ENCODE results near the gene SEC24B. TPM values are rescaled to one million over a fixed set of nuclear protein-coding genes. Genes with fewer than 3 reads are reported as not detected.

The SEC24B gene
- total RNA-seq, 1 donor from 2014 or later, result 34.6 TPM

DNA sequence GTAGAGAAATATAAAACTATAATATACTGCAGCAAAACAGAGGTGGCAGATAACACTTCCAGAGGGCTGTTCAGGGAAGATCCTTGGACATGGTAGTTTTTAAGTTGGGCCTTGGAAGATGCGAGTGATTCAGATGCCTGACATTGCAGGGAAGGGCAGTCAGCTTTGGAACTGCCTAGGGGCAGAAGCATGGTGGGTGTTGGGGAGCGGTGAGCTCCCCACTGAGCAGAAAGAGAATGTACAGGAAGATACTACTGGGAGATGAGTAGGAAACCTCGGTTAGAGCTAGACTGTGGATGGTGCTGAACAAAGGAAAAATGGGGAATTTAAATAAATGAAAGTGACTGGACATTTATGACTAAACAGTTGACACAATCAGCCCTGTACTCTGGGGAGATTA is 24.9 kb upstream of the SEC24B start:
- H3K9me3 Mint-ChIP-seq (ENCODE audit: unreplicated experiment), result no peaks in the 10 kb centered on the region
- TF ChIP-seq, protein P1, sequence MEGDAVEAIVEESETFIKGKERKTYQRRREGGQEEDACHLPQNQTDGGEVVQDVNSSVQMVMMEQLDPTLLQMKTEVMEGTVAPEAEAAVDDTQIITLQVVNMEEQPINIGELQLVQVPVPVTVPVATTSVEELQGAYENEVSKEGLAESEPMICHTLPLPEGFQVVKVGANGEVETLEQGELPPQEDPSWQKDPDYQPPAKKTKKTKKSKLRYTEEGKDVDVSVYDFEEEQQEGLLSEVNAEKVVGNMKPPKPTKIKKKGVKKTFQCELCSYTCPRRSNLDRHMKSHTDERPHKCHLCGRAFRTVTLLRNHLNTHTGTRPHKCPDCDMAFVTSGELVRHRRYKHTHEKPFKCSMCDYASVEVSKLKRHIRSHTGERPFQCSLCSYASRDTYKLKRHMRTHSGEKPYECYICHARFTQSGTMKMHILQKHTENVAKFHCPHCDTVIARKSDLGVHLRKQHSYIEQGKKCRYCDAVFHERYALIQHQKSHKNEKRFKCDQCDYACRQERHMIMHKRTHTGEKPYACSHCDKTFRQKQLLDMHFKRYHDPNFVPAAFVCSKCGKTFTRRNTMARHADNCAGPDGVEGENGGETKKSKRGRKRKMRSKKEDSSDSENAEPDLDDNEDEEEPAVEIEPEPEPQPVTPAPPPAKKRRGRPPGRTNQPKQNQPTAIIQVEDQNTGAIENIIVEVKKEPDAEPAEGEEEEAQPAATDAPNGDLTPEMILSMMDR (IDR thresholded peaks at IDR 0.05), result no peak
- H3K36me3 Mint-ChIP-seq (ENCODE audit: unreplicated experiment), result peaks cover 2% of the 10 kb centered on the region
- H3K4me3 Mint-ChIP-seq (ENCODE audit: unreplicated experiment), result no peak overlapping the region
- peaks cover 3% of the 10 kb centered on the region for H3K27me3 Mint-ChIP-seq (ENCODE audit: unreplicated experiment)
- H3K27ac Mint-ChIP-seq (ENCODE audit: unreplicated experiment), result peak overlapping the region; percentile 52
- peaks cover 18% of the 10 kb centered on the region for H3K4me1 Mint-ChIP-seq (ENCODE audit: unreplicated experiment)
- DNase-seq (ENCODE audit: extremely low spot score, unreplicated experiment), result no peak

DNA sequence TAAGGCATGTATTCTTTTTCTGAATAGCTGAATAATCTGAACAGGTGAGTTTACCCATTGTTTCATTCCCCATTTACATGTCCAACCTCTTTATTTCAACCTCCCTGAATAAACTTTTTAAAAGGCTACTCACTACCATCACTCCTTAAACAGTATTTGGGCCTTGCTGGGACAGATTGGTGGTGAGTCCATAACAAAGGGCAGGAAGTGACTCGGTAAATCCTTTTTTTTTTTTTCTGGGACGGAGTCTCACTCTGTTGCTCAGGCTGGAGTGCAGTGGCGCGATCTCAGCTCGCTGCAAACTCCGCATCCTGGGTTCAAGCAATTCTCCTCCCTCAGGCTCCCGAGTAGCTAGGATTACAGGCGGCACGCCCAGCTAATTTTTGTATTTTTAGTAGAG is 23.4 kb upstream of the SEC24B start:
- H3K36me3 Mint-ChIP-seq (ENCODE audit: unreplicated experiment), result peaks cover 2% of the 10 kb centered on the region
- no peak for DNase-seq (ENCODE audit: extremely low spot score, unreplicated experiment)
- no peak overlapping the region for H3K4me3 Mint-ChIP-seq (ENCODE audit: unreplicated experiment)
- TF ChIP-seq, protein P1 (IDR thresholded peaks at IDR 0.05), result no peak
- peaks cover 3% of the 10 kb centered on the region for H3K27me3 Mint-ChIP-seq (ENCODE audit: unreplicated experiment)
- no peak overlapping the region for H3K27ac Mint-ChIP-seq (ENCODE audit: unreplicated experiment)
- H3K9me3 Mint-ChIP-seq (ENCODE audit: unreplicated experiment), result no peaks in the 10 kb centered on the region
- peaks cover 18% of the 10 kb centered on the region for H3K4me1 Mint-ChIP-seq (ENCODE audit: unreplicated experiment)

DNA sequence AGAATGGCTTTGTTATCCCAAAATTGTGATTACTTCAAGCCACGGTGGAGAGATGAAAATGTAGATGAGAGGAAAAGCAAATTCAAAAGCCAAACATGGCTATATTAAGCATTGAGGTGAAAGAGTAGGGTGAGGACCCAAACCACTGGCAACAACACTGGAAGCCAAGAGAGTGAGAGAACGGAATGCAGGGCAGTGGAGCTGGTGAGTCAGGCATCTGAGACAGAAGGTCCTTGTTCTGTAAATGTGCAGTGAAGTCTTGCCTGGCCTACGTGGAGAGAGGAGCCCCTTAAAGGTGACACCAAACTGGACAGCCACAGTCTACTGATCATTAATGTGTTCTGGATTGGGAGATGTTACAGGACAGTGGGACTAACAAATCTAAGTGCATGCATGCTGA is 22.8 kb upstream of the SEC24B start:
- DNase-seq (ENCODE audit: extremely low spot score, unreplicated experiment), result no peak
- peaks cover 2% of the 10 kb centered on the region for H3K36me3 Mint-ChIP-seq (ENCODE audit: unreplicated experiment)

DNA sequence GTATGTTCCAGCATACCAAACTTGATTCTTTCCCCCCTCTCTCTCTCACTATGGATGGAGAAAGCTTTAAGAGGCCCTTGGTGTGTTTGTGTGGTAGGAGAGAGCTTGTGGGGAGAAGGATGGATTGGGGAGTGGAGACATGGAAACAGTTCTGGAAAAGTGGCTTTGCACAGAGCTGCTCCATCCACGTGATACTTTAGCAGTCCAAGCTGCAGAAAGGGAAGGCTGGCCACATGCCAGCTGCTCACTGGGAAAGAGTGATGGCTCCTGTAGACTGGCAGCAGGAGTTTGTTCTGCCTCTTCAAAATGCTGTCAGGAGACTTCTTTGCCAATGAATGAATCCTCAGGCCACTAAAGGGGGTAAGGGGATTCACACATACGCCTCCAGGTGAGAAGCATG is 21.7 kb upstream of the SEC24B start:
- TF ChIP-seq, protein P1 (IDR thresholded peaks at IDR 0.05), result no peak
- H3K4me3 Mint-ChIP-seq (ENCODE audit: unreplicated experiment), result no peak overlapping the region
- peaks cover 2% of the 10 kb centered on the region for H3K36me3 Mint-ChIP-seq (ENCODE audit: unreplicated experiment)
- no peaks in the 10 kb centered on the region for H3K9me3 Mint-ChIP-seq (ENCODE audit: unreplicated experiment)
- no peak for DNase-seq (ENCODE audit: extremely low spot score, unreplicated experiment)
- H3K4me1 Mint-ChIP-seq (ENCODE audit: unreplicated experiment), result peaks cover 18% of the 10 kb centered on the region
- no peak overlapping the region for H3K27ac Mint-ChIP-seq (ENCODE audit: unreplicated experiment)
- no peaks in the 10 kb centered on the region for H3K27me3 Mint-ChIP-seq (ENCODE audit: unreplicated experiment)

More for the DNA sequence above, 22.8 kb upstream of the SEC24B start:
- TF ChIP-seq, protein P1 (IDR thresholded peaks at IDR 0.05), result no peak
- Mint-ChIP-seq H3K4me3 (ENCODE audit: unreplicated experiment) (no peak overlapping the region), H3K4me1 (ENCODE audit: unreplicated experiment) (peaks cover 18% of the 10 kb centered on the region), H3K27ac (ENCODE audit: unreplicated experiment) (no peak overlapping the region), H3K9me3 (ENCODE audit: unreplicated experiment) (no peaks in the 10 kb centered on the region), H3K27me3 (ENCODE audit: unreplicated experiment) (no peaks in the 10 kb centered on the region)

DNA sequence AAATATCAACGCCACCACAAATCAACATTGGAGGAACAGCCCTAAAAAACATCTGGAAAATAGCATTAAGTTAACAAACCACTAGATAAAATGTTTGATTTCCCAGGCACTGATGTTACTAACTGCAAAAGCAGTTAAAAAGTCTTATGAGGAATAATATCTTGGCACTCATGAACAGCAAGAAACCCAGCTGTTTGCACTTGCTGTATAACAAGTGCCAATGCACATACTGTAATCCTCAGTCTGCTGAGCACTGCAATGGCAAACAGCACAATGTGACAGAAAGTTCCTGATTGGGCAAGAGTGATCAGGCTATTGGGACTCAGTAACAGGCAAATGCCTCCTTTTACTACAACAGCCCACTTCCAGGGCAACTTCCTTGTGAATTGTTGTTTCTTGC is 20.8 kb upstream of the SEC24B start:
- TF ChIP-seq, protein P1 (IDR thresholded peaks at IDR 0.05), result no peak
- Mint-ChIP-seq H3K9me3 (ENCODE audit: unreplicated experiment) (no peaks in the 10 kb centered on the region), H3K27ac (ENCODE audit: unreplicated experiment) (no peak overlapping the region), H3K4me1 (ENCODE audit: unreplicated experiment) (peaks cover 18% of the 10 kb centered on the region), H3K27me3 (ENCODE audit: unreplicated experiment) (no peaks in the 10 kb centered on the region), H3K36me3 (ENCODE audit: unreplicated experiment) (peaks cover 2% of the 10 kb centered on the region), H3K4me3 (ENCODE audit: unreplicated experiment) (no peak overlapping the region)
- no peak for DNase-seq (ENCODE audit: extremely low spot score, unreplicated experiment)

All from osteocyte (in vitro differentiated cells).